T1000 (cell line): ENCODE data around the gene ECSIT.

ENCODE experiments used
- DNase-seq: peaks from one replicate; lab custom pipeline; 2025; ENCODE audit warnings: mixed read lengths; lab: John Stamatoyannopoulos, UW

Gene ECSIT

GRCh38 chr19:11550265-11550664 is 21.3 kb upstream of the ECSIT start:
- DNase-seq = no peak

GRCh38 chr19:11549386-11549953 is 20.5 kb upstream of the ECSIT start:
- no peak for DNase-seq

GRCh38 chr19:11547929-11548700 is 19.2 kb upstream of the ECSIT start:
- DNase-seq = no peak

- DNase-seq = no peak
Measured at GRCh38 chr19:11541238-11541637, 12.3 kb upstream of the ECSIT start.

- DNase-seq = no peak
Measured at GRCh38 chr19:11540645-11541044, 11.7 kb upstream of the ECSIT start.

- DNase-seq = no peak
Measured at GRCh38 chr19:11539495-11540365, 10.8 kb upstream of the ECSIT start.

- DNase-seq = peak; percentile 15
Measured at GRCh38 chr19:11538232-11539036, 9.5 kb upstream of the ECSIT start, which contains the start of gene CNN1. CNN1 (plus strand) TSS chr19:11538851; CDS start chr19:11538928, 77 bp downstream.

GRCh38 chr19:11535792-11536595 is 7.1 kb upstream of the ECSIT start:
- peak; percentile 80 for DNase-seq

- DNase-seq = no peak
Measured at GRCh38 chr19:11534948-11535347, 6.0 kb upstream of the ECSIT start.

GRCh38 chr19:11534538-11534937 is 5.6 kb upstream of the ECSIT start:
- no peak for DNase-seq

GRCh38 chr19:11530432-11530831 is 1.5 kb upstream of the ECSIT start:
- peak; percentile 44 for DNase-seq

GRCh38 chr19:11519138-11519537 is 9.8 kb downstream of the ECSIT start:
- DNase-seq = no peak

- DNase-seq = no peak
Measured at GRCh38 chr19:11513946-11514345, 15.0 kb downstream of the ECSIT start.

GRCh38 chr19:11510444-11510843 is 18.5 kb downstream of the ECSIT start:
- DNase-seq = no peak

GRCh38 chr19:11507370-11508078 is 21.4 kb downstream of the ECSIT start:
- no peak for DNase-seq

GRCh38 chr19:11506967-11507366 is 22.0 kb downstream of the ECSIT start:
- DNase-seq = no peak

GRCh38 chr19:11506101-11506555 is 22.8 kb downstream of the ECSIT start:
- no peak for DNase-seq

GRCh38 chr19:11505504-11506100 is 23.3 kb downstream of the ECSIT start, which contains the start of gene ZNF653:
ZNF653 (minus strand) TSS chr19:11505839; CDS start chr19:11505786, 53 bp downstream.
- peak; percentile 85 for DNase-seq

- DNase-seq = peak; percentile 94
Measured at GRCh38 chr19:11505032-11505503, 23.9 kb downstream of the ECSIT start.
